Activated gamma-delta T cell treated with anti-CD3 and anti-CD28 coated beads, Interleukin-2, amount 50 U/mL, for 16 hours (primary cell): ENCODE results near the gene SORT1.
"Not testable (repeated sequence)": the region's sequence is repeated elsewhere in the genome, so short reads cannot be mapped to it uniquely, and the experiment has no call there.

ENCODE experiments used
- DNase-seq: peaks from one replicate; pipeline ENCODE4 v3.0.0-alpha.2; 2020; ENCODE audit warnings: low read depth

SORT1 gene

DNA sequence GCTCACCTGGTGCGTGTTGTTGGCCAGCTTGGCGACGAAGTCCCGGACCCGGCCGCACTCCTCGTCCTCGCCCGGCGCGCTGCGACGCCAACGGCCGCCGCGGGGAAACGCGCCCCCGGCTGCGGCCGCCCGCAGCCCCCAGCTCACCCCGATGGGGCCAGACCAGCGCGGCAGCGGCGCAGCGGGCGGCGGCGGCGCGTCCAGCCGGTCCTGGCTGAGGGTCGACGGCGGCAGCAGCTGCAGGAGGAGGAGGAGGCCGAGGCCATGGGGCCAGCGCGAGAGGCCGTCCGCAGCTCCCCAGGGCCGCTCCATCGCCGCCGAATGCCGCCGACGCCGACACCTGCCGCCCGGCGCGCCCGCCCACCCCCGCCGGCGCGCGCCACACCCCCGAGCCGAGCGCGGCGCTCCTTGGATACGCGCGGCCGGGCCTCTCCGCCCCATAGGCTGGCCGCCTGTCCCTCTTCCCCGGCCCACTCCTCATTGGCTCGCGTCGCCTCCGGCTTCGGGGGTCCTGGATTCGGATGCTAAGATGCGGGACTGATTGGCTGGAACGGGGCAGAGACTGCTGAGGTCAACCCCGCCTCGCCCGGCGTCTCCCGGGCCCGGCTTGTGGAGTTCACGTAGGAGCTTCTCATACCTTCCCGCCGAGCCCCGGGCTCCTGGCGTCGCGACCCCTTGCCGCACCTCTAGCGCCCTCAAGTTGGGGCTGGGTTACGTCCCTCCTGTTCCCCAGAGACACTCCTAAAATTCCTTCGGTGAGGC, at the start of gene SORT1:
Gene SORT1, minus strand, starts transcription at position 338 of the 762 bp plus-strand sequence. Its CDS starts 26 bp downstream, at position 312.
- peak; percentile 44 for DNase-seq

- not testable (repeated sequence) for DNase-seq
Observed at GRCh38 chr1:109445949-109446695, 48.4 kb upstream of the SORT1 start.

- DNase-seq: no peak
Observed at GRCh38 chr1:109444346-109444745, 46.6 kb upstream of the SORT1 start.

DNA sequence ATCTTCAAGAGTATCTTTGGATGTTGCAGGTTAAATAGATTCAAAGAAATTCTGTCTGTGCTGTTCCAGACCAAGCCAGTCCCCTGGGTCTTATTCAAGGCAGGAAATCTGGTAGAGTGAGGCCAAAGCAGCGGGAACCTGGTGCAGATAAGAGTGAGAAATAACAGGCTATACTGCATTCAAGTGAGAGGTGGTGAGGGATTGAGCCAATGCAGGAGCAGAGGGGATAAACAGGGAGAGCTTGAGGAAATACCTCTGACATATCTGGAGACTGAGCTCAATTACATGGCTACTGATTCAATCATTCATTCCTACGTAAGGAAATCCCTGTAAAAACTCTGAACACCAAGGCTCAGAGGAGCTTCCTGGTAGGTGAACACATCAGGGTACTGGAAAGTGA, 45.8 kb upstream of the SORT1 start:
- no peak for DNase-seq

GRCh38 chr1:109441069-109441468, 43.4 kb upstream of the SORT1 start:
- DNase-seq: no peak

DNA sequence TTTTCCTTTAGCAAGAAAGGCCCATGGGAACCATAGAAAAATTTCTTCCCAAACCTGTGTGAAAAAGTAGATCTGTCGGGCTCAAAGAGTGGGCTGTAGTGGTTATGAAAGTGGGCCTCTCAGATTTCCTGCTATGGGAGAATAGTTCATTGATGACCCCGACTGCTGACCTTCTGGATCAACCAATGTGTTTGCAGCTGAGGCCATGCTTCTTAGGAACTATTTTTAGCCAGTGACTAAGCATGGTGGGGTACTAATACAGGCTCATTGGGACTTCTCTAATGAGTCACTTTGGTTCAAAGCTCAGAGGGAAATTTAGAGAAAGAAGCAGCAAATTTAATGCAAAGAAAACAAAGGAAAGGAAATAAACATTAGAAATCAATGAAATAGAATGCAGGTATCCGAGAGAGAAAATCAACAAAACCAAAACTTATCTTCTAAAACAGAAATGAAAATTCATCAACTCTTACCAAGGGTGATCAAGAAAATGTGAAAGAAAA, 41.1 kb upstream of the SORT1 start:
- no peak for DNase-seq

DNA sequence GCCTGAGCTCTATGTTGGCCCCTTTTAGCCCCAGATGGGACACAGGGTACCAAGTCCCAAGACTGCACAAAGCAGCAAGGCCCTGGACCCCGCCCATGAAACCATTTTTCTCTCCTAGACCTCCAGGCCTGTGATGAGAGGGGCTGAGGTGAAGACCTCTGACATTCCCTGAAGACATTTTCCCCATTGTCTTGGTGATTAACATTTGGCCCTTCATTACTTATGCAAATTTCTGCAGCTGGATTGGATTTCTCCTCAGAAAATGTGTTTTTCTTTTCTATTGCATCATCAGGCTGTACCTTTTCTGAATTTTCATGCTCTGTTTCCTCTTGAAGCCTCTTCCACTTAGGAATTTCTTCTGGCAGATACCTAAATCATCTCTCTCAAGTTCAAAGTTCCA, 36.8 kb upstream of the SORT1 start:
- DNase-seq: no peak

DNA sequence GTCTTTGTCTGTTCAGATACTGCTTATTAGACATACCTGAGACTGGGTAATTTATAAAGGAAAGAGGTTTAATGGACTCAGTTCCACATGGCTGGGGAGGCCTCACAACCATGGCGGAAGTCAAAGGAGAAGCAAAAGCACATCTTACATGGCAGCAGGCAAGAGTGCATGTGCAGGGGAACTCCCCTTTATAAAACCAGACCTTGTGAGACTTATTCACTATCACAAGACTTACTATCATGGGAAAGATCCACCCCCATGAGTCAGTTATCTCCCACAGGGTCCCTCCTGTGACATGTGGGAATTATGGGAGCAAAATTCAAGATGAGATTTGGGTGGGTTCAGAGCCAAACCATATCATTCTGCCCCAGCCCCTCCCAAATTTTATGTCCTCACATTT, 35.6 kb upstream of the SORT1 start:
- no peak for DNase-seq

GRCh38 chr1:109432336-109432735, 34.6 kb upstream of the SORT1 start:
- no peak for DNase-seq

DNA sequence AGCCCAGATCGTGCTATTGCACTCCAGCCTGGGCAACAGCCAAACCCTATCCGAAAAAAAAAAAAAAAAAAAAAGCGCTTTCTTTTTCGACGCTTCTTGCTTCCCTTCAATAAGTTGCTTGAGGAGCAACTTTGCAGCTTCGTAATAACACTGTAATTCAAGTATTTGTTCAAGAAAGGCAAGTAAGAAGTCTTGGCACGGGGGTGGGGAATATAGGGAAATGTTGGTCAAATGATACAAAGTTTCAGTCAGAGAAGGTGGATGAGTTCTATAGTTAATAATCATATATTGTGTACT, 29.4 kb upstream of the SORT1 start:
- no peak for DNase-seq

GRCh38 chr1:109426281-109427170, 28.8 kb upstream of the SORT1 start, which contains the start of gene PSMA5:
Gene PSMA5, minus strand, starts transcription at chr1:109426448. Its CDS starts 118 bp downstream, at chr1:109426330.
- peak; percentile 93 for DNase-seq

GRCh38 chr1:109425391-109426280, 27.9 kb upstream of the SORT1 start:
- DNase-seq: peak; percentile 46

DNA sequence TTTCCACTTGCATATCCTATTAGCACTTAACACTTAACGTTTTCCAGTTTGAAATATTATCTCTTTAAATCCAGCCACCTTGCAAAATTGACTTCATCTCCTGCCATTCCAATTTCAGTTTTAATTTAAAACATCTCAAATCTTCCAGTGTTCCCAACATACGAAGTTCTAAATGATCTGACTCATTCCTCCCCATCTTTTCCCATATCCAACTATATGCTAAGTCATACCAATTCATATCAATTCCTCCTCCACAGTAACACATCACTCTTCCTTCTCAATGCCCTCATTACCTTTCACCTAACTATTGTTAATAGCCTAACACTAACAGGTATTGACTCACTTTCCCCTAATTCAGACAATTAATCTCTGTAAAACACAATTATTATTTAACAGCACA, 25.8 kb upstream of the SORT1 start:
- no peak for DNase-seq

- no peak for DNase-seq
Observed at GRCh38 chr1:109412551-109412950, 14.8 kb upstream of the SORT1 start.

DNA sequence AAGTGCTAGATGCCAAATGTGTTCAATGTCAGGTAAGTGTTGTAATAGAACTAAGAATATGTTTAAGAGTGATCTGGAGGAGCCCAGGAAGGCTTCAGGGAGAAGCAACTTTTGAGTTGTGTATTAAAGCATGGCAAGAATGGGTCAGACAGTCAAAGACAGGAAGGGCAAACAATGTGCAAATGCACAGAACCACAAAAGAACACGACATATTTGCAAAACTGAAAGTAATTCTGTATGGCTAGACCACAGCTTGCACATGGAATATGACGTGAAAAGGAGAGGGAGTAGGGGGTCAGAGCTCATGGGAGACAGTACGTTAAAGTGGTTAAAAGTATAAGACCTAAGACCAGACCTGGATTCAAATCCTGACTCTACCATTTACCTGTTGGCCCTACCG, 7.1 kb upstream of the SORT1 start:
- DNase-seq: no peak

- no peak for DNase-seq
Observed at GRCh38 chr1:109402025-109402424, 4.3 kb upstream of the SORT1 start.

GRCh38 chr1:109400035-109400655, 2.4 kb upstream of the SORT1 start:
- no peak for DNase-seq

- DNase-seq: peak; percentile 4
Observed at GRCh38 chr1:109399326-109399957, 1.7 kb upstream of the SORT1 start.

DNA sequence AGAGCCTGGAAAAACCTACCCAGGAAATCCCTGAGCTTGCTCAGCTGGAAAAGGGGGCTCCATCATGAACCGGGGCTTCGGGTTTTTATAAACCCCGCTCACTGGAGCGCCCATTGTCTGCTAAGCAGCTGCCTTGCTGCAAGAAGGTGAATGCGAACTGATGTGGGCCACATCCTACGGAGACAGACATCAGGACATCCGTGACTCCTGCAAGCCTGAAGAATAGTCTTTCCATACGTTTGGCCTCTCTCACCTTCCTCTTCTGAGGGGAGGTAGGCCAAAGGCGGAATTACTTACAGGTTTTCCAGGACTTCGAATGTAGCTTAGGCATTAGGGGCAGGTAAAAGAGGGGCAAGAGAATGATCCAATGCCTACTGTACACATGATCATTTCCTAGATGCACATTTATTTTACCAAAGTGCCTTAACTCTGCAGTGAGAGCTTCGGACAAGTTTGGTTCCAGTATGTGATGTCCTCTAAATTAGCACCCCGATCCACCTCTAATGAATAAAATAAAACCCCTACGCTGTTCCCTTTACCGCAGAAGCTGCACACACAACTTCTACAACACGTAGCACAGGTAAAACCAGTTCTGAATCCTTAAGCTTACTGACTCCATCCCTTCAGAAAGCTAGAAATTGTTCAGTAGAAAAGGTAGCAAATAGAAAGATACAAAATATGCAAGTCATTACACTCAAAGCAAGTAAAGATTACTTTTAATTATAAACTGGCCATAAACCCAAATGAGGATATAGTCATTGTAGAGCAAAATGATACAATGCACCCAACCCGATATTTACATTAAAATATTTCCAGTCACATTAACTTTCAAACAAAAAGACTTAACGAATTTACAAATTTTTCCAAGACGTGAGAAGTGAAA, 866 bp upstream of the SORT1 start:
- DNase-seq: no peak
